Endodermal cell (in vitro differentiated cells): Measurements from ENCODE around the gene ZRANB2. TPM values are rescaled to one million over a fixed set of nuclear protein-coding genes. Genes with fewer than 3 reads are reported as not detected.

Source experiments
- DNase-seq: peaks from one replicate; pipeline ENCODE4 v3.0.0-alpha.2; 2017
- H3K27ac ChIP-seq: 2 replicates; pipeline ENCODE4 v1.5.1; 2013; ENCODE audit warnings: mild to moderate bottlenecking, low read depth, low read length, moderate library complexity
- H3K27me3 ChIP-seq: 2 replicates; pipeline ENCODE4 v1.6.1; 2013; ENCODE audit warnings: mild to moderate bottlenecking, low read length, moderate library complexity; ENCODE audit not compliant: insufficient read depth, control insufficient read depth, poor library complexity, severe bottlenecking
- H3K36me3 ChIP-seq: 2 replicates; pipeline ENCODE4 v1.7.0; 2013; ENCODE audit warnings: mild to moderate bottlenecking, low read length, moderate library complexity; ENCODE audit not compliant: control insufficient read depth, insufficient read depth
- H3K4me1 ChIP-seq: one replicate; pipeline ENCODE4 v1.7.0; 2013; ENCODE audit warnings: low read length; ENCODE audit not compliant: control insufficient read depth, insufficient read depth
- H3K4me3 ChIP-seq: 2 replicates; pipeline ENCODE4 v1.5.1; 2013; ENCODE audit warnings: mild to moderate bottlenecking, low read length, moderate library complexity
- H3K9ac ChIP-seq: 2 replicates; pipeline ENCODE4 v1.6.1; 2013; ENCODE audit warnings: mild to moderate bottlenecking, low read length, moderate library complexity; ENCODE audit not compliant: poor library complexity, severe bottlenecking; ENCODE audit errors: extremely low read depth
- H3K9me3 ChIP-seq: 2 replicates; pipeline ENCODE4 v1.6.1; 2013; ENCODE audit warnings: mild to moderate bottlenecking, low read length, moderate library complexity; ENCODE audit not compliant: control insufficient read depth
- H3K27ac Mint-ChIP-seq: 2 replicates; pipeline ENCODE4 v1.8.0; 2020; ENCODE audit warnings: mixed read lengths
- H3K27me3 Mint-ChIP-seq: 2 replicates; pipeline ENCODE4 v1.8.0; 2021; ENCODE audit warnings: mild to moderate bottlenecking, mixed read lengths; ENCODE audit not compliant: insufficient read depth
- H3K36me3 Mint-ChIP-seq: 2 replicates; pipeline ENCODE4 v1.8.0; 2020; ENCODE audit warnings: low read depth, mixed read lengths
- H3K4me1 Mint-ChIP-seq: 2 replicates; pipeline ENCODE4 v1.8.0; 2020; ENCODE audit warnings: mixed read lengths
- H3K4me3 Mint-ChIP-seq: 2 replicates; pipeline ENCODE4 v1.8.0; 2020; ENCODE audit warnings: mild to moderate bottlenecking, moderate library complexity, mixed read lengths
- H3K9me3 Mint-ChIP-seq: 2 replicates; pipeline ENCODE4 v1.8.0; 2020; ENCODE audit warnings: mild to moderate bottlenecking, mixed read lengths
- CTCF ChIP-seq: fragments of 200-600 bp; sonication (generic); conservative IDR thresholded peaks from 2 replicates; pipeline ENCODE4 v1.5.0; 2021; ENCODE audit warnings: antibody characterized with exemption, mild to moderate bottlenecking
- WGBS, 2 experiments: methylation state at CpG; one replicate each; pipeline versions ENCODE4 v1.1.5 to v1.1.7; 2013; ENCODE audit warnings: missing lambda C conversion rate in 2 of 2, mixed read lengths in 1 of 2; ENCODE audit not compliant: insufficient coverage in 1 of 2, insufficient read length in 1 of 2; 5-methylcytosine and 5-hydroxymethylcytosine counted together
- total RNA-seq, 2 donors: library from RNA; stranded (reverse); fragmentation: NEBNext Ultra II Directional in 1 of 2; extraction: Animal tissue kit (Norgen Biotek cat#: 25700) in 1 of 2; gene quantifications; 2 replicates in 1 of 2; 3 replicates in 1 of 2; pipeline ENCODE4 v1.2.1, GENCODE V29; 2021

The ZRANB2 gene
- total RNA-seq, 2 donors from 2014 or later: 82.4 to 94.0 TPM

GRCh38 chr1:71049951-71050598, 30.8 kb downstream of the ZRANB2 start:
- Histone ChIP-seq H3K9me3 (no peaks in the 10 kb centered on the region), H3K9ac (no peak overlapping the region), H3K4me3 (no peak overlapping the region), H3K27me3 (peaks cover 34% of the 10 kb centered on the region), H3K4me1 (no peaks in the 10 kb centered on the region), H3K36me3 (no peaks in the 10 kb centered on the region), H3K27ac (no peak overlapping the region)
- no peak overlapping the region for H3K4me3 Mint-ChIP-seq
- H3K4me1 Mint-ChIP-seq: peaks cover 7% of the 10 kb centered on the region
- peaks cover 2% of the 10 kb centered on the region for H3K9me3 Mint-ChIP-seq
- no peak overlapping the region for H3K27ac Mint-ChIP-seq
- H3K27me3 Mint-ChIP-seq: peaks cover 58% of the 10 kb centered on the region
- H3K36me3 Mint-ChIP-seq: no peaks in the 10 kb centered on the region
- DNase-seq: peak; percentile 49
- TF ChIP-seq CTCF: peak; percentile 86
- WGBS, 2 experiments: 0% methylated on average over 1 of the region's 1 CpG; no CpG with 5 or more reads in 1 of the 2 experiments

GRCh38 chr1:71047635-71048607, 32.9 kb downstream of the ZRANB2 start, which contains the start of gene PTGER3:
TSS of gene PTGER3 (minus strand) at chr1:71047816. CDS start at chr1:71047577, 239 bp downstream.
- no peak within 1 kb of the TSS for H3K27ac ChIP-seq
- no peak within 1 kb of the TSS for H3K9ac ChIP-seq
- no peaks in the 10 kb centered on the region for H3K9me3 ChIP-seq
- Mint-ChIP-seq H3K27ac (no peak within 1 kb of the TSS), H3K4me3 (peak within 1 kb of the TSS; percentile 59), H3K4me1 (peaks cover 7% of the 10 kb centered on the region), H3K36me3 (no peaks in the 10 kb centered on the region), H3K9me3 (peaks cover 2% of the 10 kb centered on the region), H3K27me3 (peaks cover 60% of the 10 kb centered on the region)
- H3K4me3 ChIP-seq: peak within 1 kb of the TSS; percentile 81
- DNase-seq: peak; percentile 89
- no peaks in the 10 kb centered on the region for H3K36me3 ChIP-seq
- H3K27me3 ChIP-seq: peaks cover 34% of the 10 kb centered on the region
- no peaks in the 10 kb centered on the region for H3K4me1 ChIP-seq
- no peak for TF ChIP-seq CTCF
- 4 to 6% methylated on average over 16 to 56 of the region's 56 CpGs for WGBS, 2 experiments

- Histone ChIP-seq H3K27me3 (peaks cover 34% of the 10 kb centered on the region), H3K9ac (no peak overlapping the region), H3K36me3 (no peaks in the 10 kb centered on the region), H3K9me3 (no peaks in the 10 kb centered on the region), H3K4me3 (peak overlapping the region; percentile 81), H3K27ac (no peak overlapping the region), H3K4me1 (no peaks in the 10 kb centered on the region)
- H3K36me3 Mint-ChIP-seq: no peaks in the 10 kb centered on the region
- no peak overlapping the region for H3K27ac Mint-ChIP-seq
- TF ChIP-seq CTCF: no peak
- WGBS, 2 experiments: 49 to 67% methylated on average over 43 to 73 of the region's 73 CpGs
- peak; percentile 83 for DNase-seq
- H3K27me3 Mint-ChIP-seq: peaks cover 62% of the 10 kb centered on the region
- H3K9me3 Mint-ChIP-seq: peaks cover 2% of the 10 kb centered on the region
- H3K4me3 Mint-ChIP-seq: peak overlapping the region; percentile 59
- H3K4me1 Mint-ChIP-seq: peaks cover 7% of the 10 kb centered on the region
Measured at GRCh38 chr1:71046891-71047634, 33.8 kb downstream of the ZRANB2 start.
